Measurements from ENCODE around the gene PRG3. TPM values are rescaled to one million over a fixed set of nuclear protein-coding genes. Genes with fewer than 3 reads are reported as not detected.

The PRG3 gene
- total and polyA plus RNA-seq, 8 donors: not detected

DNA sequence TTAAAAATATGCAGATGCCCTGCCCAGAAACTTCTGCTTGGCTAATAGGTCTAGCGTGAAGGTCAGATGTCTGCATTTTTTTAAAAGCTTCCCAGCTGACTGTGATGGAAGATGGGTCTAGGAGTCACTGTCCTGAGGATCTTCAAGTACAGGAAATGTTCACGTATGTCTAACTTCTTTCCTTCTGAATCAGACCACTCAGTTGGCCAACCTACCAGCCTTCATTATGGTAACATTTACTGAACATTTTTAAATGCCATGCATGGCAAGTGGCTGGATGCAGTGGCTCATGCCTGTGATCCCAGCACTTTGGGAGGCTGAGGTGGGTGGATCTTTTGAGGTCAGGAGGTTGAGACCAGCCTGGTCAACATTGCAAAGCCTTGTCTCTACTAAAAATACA is 10.6 kb upstream of the PRG3 start:
- no peaks in the 10 kb centered on the region for H3K36me3 ChIP-seq
- TF ChIP-seq, protein P1, sequence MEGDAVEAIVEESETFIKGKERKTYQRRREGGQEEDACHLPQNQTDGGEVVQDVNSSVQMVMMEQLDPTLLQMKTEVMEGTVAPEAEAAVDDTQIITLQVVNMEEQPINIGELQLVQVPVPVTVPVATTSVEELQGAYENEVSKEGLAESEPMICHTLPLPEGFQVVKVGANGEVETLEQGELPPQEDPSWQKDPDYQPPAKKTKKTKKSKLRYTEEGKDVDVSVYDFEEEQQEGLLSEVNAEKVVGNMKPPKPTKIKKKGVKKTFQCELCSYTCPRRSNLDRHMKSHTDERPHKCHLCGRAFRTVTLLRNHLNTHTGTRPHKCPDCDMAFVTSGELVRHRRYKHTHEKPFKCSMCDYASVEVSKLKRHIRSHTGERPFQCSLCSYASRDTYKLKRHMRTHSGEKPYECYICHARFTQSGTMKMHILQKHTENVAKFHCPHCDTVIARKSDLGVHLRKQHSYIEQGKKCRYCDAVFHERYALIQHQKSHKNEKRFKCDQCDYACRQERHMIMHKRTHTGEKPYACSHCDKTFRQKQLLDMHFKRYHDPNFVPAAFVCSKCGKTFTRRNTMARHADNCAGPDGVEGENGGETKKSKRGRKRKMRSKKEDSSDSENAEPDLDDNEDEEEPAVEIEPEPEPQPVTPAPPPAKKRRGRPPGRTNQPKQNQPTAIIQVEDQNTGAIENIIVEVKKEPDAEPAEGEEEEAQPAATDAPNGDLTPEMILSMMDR (IDR thresholded peaks at IDR 0.05): no peak
- DNase-seq: no peak
- H3K9me3 ChIP-seq: no peaks in the 10 kb centered on the region
- intact Hi-C loops (cut with DNase I; ENCODE audit: low total_unique reads): no loop called here
- no peaks in the 10 kb centered on the region for H3K4me1 ChIP-seq
- peaks cover 0 to 5% (median 0%) of the 10 kb centered on the region in 3 donors for H3K27me3 ChIP-seq
- H3K27ac ChIP-seq: no peak overlapping the region
- 57 to 79% (median 71%) methylated on average over 2 of the region's 2 CpGs for whole genome bisulfite sequencing, 5 donors
- no peak overlapping the region for H3K4me3 ChIP-seq

DNA sequence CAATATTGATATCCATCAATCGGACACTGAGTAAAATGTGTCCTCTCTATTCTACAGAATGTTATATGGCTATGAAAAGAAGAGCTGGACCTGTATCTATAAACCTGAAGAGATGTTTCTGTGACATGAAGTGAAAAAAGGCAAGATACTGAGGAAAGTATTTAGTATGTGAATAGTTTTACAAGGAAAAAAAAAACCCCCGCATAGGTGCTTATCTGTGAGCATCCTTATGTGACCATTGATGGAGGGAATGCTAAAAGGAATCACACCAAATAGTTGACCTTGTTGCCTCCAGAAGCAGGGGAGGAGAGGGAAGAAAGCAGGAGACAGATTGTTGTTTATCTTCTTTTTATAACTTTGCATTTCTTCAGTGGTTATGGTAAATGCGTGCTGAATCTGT is 10.2 kb upstream of the PRG3 start:
- intact Hi-C loops (cut with DNase I; ENCODE audit: low total_unique reads): no loop called here
- 87 to 94% (median 93%) methylated on average over 3 of the region's 3 CpGs for WGBS, 5 donors
- Histone ChIP-seq H3K4me1 (no peaks in the 10 kb centered on the region), H3K27ac (no peak overlapping the region), H3K27me3 (peaks cover 0 to 5% (median 0%) of the 10 kb centered on the region in 3 donors), H3K9me3 (no peaks in the 10 kb centered on the region), H3K4me3 (no peak overlapping the region), H3K36me3 (no peaks in the 10 kb centered on the region)
- TF ChIP-seq POLR2AphosphoS5 (IDR thresholded peaks at IDR 0.05) (no peak), EP300 (IDR thresholded peaks at IDR 0.05) (no peak)
- DNase-seq: no peak

DNA sequence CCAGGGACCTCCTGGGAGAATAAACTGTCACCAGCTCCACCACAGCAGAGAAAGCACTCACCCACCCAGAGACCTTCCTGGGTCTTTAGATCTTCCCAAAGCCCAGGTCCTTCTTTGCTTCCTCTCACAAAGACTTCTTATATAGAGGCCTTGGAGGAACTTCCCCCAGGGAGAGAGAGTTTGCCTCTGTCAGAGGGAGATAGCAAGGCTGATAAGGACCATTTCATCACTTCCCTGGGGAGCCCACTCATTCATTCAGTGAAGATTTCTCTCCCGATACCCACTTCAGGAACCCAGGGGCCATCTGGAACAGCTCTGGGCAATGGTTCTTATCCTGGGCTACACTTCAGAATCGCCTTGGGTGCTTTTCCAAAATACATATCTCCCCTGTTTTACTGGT is 9.6 kb upstream of the PRG3 start, which contains the start of gene PRG2:
Gene PRG2 (minus strand): TSS at position 116 of the 400 bp plus-strand sequence. CDS start 706 bp downstream, outside the sequence.
- Histone ChIP-seq H3K36me3 (no peaks in the 10 kb centered on the region), H3K27ac (no peak within 1 kb of the TSS), H3K27me3 (peaks cover 0 to 5% (median 0%) of the 10 kb centered on the region in 3 donors), H3K9me3 (no peaks in the 10 kb centered on the region), H3K4me3 (no peak within 1 kb of the TSS), H3K4me1 (no peaks in the 10 kb centered on the region)
- intact Hi-C loops (cut with DNase I; ENCODE audit: low total_unique reads): no loop called here
- TF ChIP-seq POLR2AphosphoS5 (IDR thresholded peaks at IDR 0.05) (no peak), POLR2A (IDR thresholded peaks at IDR 0.05) (no peak), EP300 (IDR thresholded peaks at IDR 0.05) (no peak)
- TF ChIP-seq, protein P1 (IDR thresholded peaks at IDR 0.05): no peak
- 60 to 83% (median 68%) methylated on average over 2 of the region's 2 CpGs for WGBS, 5 donors
- no peak for DNase-seq

DNA sequence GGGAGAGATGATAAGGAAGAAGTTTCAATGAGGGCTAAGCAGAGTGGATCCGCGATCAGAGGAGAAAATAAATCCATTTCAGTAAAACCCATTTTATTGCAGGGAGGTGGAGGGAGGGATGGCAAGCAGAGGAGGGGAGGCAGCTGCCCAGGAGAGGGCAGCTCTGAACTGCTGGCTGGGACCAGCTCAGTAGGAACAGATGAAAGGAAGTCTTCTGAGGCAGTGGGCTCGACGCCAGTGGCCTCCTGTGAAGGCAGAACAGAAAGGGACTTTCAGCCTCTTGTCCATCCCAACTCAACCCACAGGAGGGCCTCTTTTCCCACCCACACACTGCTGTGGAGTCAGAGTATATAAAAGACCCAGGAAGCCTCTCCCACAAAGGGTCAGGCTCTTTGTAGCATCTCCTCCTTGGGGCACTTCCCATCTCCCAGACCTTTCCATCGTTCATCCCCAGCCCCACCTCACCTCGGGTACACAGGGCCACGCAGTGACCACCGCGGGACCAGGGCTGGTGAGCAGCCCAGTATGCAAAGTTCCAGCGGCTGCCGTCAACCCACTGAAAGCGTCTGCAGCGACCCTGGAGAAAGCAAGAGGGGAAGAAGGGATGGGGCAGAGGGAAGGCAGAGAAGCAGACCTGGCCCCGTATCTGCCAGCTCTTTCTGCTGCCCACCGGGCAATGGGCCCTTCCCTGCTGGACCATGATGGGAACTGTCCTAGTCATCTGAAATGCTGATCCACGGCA is 6.5 kb upstream of the PRG3 start:
- Histone ChIP-seq H3K36me3 (no peaks in the 10 kb centered on the region), H3K4me3 (no peak overlapping the region), H3K4me1 (no peaks in the 10 kb centered on the region), H3K27ac (no peak overlapping the region), H3K9me3 (no peaks in the 10 kb centered on the region), H3K27me3 (peaks cover 0 to 5% (median 0%) of the 10 kb centered on the region in 3 donors)
- no peak for DNase-seq
- TF ChIP-seq, protein P1 (IDR thresholded peaks at IDR 0.05): no peak
- no peak for TF ChIP-seq POLR2AphosphoS5 (IDR thresholded peaks at IDR 0.05)
- TF ChIP-seq POLR2A (IDR thresholded peaks at IDR 0.05): no peak
- no peak for TF ChIP-seq EP300 (IDR thresholded peaks at IDR 0.05)
- intact Hi-C loops (cut with DNase I; ENCODE audit: low total_unique reads): no loop called here
- 67 to 81% (median 74%) methylated on average over 16 of the region's 16 CpGs for WGBS, 5 donors

Data from stomach (tissue), 9 donors.